Fibroblast of skin of back (primary cell): ENCODE results near the gene FAM135A. TPM values are rescaled to one million over a fixed set of nuclear protein-coding genes. Genes with fewer than 3 reads are reported as not detected.

ENCODE experiments used
- DNase-seq: peaks from one replicate; pipeline ENCODE4 v3.0.0-alpha.2; 2013
- polyA plus RNA-seq, 2 experiments: library from polyadenylated mRNA; unstranded; fragments of 120-200 nt; gene quantifications; one replicate each; pipeline ENCODE4 v1.2.1, GENCODE V29; 2013; ENCODE audit not compliant: insufficient read length in 2 of 2

The FAM135A gene
- 4.1 TPM for polyA plus RNA-seq (2013, experiment 1 of 2; ENCODE audit: insufficient read length)
- 6.6 TPM for polyA plus RNA-seq (2013, experiment 2 of 2; ENCODE audit: insufficient read length)

DNA sequence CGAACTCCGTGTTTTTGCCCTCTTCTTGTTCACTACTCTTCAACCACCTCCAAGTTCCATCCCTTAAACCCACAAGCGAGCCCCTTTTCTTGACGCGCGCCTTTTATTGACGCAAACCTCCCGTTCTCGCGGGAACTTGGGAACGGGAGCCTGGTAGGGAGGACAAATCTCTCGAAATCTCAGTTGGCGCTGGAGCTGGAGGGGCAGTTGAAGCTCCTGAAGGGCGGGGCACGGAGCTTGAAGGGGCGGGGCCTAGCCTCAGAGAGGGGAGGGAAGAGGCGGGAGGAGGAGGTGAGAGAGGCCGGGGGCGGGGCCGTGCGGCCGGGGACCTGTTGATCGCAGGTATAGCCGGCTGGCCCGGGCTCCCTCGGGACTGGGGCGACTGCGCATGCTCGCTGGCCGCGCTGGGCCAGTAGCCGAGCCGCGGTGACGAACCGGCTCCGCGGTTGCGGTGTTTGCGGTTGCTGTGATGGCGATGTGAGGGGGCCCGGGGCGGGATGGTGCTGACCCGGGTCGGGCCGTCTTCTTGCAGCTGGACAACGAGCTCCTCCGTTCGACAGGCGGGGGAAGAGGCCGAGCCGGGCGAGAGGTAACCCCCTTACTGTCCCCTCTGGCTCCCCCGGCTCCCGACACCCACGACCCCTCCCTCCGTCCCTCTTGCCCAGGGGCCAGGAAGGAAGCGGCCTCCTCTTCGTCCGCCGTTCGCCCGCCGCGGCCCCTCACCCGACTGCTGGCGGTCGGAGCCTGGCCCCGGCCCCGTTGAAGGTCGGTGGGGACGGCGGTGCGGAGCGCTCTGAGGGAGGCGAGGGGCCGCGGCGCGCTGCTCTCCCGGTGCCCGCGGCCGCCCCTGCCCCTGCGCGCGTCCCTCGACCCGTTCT is at the start of gene FAM135A:
Gene FAM135A, plus strand, starts transcription at position 395 of the 878 bp plus-strand sequence. CDS start 14,835 bp downstream, outside the sequence.
- DNase-seq: peak; percentile 98

DNA sequence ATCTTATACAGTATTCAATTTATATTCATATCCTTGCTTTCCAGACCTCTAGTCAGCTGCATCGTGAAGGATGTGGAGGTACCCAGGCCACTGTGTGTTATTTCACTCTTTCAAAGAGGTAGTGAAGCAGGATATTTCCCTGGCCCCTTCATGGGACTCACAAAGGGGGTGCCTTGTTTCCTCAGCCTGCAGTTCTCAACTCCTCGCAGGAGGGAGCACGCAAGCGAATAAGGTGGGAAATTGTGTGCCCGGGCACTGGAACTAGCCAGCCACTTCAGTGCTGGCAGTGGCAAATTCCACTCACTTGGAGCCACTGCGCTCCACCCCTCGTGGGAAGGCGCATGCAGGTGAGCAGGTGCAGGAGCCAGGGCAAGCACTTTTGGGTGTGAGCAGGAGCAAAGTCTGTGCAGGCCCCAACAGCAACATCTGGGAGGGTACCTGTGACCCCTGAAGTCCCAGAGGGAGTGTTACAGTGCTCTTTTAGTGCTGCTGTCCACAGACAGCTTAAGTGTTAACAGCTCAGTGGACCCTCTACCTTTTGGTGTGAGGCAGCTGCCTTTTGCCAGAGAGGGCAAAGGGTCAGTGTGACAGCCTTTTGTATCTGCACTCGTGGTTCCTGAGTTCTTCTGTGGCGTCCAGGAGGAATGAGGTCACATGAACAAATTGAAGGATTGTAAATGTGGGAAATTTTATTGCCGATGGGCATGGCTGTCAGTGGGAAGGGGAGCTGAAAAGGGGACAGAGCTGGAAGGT is 49.4 kb upstream of the FAM135A start:
- no peak for DNase-seq

DNA sequence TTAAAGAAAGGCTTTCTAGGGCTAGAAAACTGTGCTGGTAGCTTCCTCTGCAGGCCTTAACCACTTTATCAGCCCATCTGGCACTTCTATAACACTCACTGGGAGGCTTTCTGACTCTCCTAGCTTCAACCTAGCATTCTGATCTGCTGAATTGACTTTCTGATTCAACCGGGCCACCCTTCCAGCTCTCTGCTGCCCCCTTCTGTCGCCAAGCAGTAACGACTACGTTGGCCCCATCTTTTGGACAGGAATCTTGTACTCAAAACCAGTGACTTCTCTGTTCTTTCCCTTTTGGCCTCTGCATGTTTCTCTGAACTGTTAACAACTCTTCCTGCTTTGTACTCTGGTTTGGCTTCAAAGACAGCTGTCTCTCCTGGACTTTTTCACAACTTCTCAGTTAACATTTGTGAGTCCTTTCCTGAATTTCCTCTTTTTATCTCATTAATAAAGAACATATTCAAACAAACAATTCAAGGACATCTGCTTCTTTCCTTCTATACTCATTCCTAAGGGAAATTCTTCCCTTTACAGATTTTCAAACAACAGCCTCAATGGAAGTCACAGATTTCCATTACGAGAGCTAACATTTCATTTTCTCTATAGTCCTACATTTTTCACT is 43.9 kb upstream of the FAM135A start:
- DNase-seq: peak; percentile 62

DNA sequence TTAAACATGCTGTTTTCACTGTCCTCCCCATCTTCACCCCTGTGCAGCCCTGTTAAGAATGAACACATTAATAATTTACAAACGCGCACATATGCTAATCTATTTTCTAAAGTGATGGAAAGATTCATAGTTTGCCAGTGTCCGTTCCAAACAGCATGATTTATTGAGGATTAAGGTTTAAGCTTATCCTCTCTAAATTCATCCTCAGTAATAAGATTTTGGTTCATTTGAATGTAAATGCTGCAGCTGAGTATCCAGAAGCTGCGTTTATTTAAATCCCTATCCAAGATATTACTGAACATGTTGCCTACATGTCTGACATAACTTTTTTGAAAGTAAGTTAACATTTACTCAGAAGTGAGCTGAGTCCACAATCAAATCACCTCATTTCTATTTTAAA is 42.8 kb upstream of the FAM135A start:
- no peak for DNase-seq

DNA sequence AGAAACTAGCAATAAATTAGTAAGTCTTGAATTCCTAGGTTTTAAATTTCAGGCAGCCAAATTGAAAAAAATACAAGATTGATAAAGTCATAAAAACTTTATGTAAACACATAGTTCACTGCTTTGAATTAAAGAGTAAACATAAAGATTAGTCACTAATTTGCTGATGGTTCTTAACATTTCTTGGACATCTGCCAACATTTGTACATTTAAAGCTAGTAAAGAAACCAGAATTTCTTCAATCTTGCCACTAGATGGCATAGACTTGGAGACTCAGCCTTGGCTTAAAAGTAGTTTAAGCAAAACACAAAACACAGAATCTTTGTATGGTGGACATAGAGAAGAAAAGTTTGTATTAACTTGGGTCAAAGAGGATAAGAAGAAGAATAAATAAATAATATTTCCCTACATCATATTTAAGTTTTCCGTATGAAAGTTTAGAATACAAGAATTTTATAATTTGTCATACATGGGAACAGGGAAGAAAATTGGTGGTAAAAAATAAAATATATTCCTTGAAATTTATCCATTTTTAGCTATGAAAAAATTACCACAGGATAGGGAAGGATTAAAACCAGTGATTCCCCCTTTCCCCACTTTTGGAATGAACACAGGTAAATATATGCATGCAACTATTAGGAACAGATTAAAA is 41.7 kb upstream of the FAM135A start:
- DNase-seq: peak; percentile 74

DNA sequence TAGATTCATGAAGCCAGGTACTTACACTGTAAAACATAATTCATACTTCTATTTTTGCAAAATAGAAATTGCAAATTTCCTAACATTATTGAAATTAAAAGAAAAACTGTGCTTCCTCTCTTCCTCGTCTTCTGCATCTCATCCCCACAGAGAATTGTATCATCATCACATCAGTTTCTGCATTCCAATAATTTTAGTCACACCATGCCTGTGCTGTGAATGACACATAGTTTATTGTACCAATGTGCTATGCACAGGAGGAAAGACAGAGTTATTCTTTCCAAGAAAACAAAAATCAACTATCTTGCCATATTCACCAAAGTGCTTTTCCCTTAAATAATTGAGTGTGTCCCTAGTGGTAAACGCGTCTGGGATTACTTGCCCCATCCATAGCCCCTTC is 38.1 kb upstream of the FAM135A start:
- peak; percentile 75 for DNase-seq

DNA sequence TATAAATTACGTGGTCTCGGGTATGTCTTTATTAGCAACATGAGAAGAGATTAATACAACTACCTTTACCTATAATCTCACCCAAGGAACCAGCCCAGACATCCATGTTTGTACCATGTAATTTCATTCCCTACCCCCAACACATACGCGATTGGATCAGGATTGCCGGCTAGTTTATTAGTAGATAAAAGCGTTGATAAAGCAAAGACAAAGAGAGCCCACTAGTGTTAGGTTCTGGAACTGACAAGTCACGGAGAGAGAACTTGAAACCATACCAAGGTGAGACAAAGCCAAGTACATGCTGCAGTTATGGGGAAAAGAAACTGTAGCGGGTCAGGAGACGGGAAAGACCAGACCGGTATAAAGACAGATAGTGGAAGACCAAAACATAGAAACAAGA is 37.4 kb upstream of the FAM135A start:
- no peak for DNase-seq

DNA sequence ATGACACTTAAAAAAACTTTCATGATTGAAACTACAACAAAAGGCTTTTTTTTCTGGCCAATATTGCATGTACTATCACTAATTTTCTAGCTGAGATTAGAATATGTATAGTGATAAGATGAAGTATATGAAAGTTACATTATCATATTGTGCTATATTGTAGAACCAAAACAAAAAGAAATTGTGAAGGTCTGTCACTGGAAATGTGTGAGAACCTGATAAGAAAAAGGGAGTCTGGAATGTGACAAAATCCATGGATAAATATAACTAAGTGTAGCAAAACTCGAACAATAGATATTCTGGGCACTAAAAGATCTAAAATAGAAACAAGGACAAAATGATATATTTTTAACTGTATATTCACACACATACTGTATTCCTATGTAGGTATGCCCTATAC is 36.7 kb upstream of the FAM135A start:
- DNase-seq: no peak

DNA sequence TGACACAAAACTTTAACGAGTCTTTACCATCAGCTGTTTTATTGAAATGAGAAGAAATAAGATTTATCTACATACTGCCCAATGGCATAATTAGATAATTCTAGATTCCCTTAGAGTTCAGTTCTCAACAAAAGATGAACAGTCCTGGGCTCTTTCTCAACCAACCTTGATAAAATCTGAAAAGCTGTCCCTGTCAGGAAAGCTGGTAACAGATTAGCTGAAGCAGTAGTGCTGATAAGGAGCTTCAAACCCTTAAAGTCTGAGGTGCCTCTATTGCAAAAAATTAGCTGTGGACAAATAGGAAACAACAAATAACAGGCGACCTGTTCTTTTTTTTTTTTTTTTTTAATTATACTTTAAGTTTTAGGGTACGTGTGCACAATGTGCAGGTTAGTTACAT is 35.9 kb upstream of the FAM135A start:
- no peak for DNase-seq

DNA sequence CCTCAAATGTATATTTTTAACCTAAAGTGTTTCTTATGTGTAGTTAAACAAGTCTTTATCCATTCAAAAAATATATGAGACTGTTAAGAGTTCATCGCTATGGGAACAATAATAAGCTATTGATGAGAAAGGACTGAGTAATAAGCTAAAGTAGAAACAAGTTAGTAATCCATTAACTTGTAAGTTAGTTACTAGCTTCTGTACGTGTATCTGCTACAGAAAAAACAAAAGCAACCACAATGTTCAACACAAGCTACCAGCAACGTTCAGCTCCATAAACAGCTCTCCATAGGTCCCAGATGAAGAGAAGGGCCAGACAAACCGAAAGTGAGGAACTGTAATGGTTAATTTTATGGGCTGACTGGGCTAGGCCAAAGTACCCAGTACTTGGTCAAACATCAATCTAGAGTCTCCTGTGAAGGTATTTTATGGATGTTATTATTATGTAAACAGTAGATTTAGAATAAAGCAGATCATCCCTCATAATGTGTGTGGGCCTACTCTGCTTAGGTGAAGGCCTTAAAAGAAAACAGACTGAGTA is 33.8 kb upstream of the FAM135A start:
- no peak for DNase-seq

DNA sequence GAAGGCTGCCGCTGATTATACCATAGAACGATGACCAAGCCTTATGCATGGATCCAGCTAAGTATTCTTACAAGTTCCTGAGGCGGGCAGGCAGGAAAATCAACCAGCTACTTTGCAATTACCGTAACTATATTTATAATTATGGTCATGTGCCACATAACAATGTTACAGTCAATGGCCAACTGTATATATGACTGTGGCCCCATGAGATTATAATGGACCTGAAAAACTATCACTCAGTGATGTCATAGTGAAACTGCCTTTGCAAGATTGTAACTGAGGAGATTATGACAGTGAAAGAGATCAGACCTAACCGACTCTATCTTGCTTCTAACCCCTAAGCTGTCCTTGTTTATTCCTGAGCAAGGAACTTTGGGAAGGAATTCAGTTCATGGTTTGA is 33.1 kb upstream of the FAM135A start:
- no peak for DNase-seq

DNA sequence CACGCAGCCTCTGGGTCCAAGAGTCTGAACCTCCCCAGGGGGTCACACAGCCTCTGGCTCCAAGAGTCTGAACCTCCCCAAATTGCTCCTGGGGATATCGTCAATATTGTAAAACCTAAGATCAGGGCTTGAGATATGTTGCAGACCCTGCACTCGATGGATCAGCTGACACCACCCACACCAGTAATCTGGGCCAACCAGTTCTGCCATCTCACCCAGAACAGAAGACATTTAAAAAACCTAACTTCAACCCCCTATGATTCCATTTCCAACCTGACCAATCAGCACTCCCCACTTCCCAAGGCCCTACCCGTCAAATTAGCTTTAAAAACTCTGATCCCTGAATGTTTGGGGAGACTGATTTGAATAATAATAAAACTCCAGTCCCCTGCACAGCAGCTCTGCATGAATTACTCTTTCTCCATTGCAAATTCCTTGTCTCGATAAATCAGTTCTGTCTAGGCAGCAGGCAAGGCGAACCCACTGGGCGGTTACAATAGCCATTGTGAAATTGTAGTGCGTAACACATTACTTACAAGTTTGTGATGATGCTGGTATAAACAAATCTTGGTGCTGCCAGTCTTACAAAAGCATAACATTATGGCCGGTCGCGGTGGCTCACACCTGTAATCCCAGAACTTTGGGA is 32.4 kb upstream of the FAM135A start:
- no peak for DNase-seq

DNA sequence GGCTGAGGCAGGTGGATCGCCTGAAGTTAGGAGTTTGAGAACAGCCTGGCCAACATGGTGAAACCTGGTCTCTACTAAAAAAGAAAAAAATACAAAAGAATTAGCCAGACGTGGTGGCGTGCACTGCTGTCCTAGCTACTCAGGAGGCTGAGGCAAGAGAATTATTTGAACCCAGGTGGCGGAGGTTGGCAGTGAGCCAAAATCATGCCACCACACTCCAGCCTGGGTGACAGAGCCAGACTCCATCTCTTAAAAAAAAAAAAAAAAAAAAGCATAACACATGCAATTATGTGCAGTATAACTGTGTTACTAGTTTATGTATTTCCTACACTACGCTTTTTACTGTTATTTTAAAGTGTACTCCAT is 31.9 kb upstream of the FAM135A start:
- no peak for DNase-seq

DNA sequence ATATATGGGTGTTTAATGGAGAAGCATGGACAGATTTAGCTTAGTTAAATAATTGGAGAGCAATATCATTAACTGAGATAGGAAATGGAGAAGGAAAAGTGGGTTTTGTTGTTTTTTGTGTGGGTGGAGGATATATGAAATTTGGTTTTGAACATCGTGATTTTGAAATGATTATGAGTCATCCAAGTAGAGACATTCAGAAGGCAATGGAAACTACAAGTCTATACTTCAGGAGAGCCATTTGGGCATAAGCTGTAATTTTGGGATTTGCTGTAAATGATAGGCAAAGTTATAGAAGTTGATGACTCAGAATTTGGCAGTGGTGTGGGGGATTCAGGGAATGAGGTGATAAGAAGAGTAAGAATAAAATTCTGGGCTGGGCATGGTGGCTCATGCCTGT is 27.4 kb upstream of the FAM135A start:
- DNase-seq: no peak

DNA sequence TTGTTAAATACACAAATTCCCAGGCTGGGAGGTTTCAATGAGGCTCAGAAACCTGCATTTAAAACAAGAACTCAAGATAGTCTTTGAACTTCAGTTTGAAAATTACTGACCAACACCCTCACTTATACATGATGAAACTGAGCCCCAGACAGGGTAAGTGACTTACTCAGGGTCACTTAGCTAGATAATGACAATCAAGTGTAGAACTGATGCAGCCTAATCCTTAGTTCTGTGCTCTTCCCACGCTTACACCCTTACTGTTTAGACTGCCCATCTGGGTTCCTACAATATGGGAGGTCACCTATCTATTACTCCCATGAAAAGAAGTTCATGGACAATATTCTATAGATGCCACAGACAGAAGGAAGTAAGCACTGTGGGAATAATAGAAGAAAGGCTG is 24.5 kb upstream of the FAM135A start:
- no peak for DNase-seq

DNA sequence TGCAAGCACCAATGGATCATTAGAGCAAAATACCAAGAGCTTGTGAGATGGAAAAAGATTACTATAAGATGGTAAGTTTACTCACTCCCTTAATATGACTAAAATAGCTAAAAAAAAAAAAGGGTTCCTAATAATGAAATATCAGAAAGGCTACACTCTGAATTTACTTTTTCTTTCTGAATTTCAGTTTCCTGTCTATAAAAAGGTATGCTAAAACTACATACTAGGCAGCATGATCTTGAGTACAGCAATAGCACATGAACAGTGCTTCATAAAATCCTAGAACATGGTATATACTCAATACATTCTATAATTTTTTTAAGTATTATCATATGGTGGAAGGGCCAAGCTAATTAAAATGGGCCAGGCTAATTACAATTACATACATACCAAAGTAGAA is 24.0 kb upstream of the FAM135A start:
- DNase-seq: no peak

DNA sequence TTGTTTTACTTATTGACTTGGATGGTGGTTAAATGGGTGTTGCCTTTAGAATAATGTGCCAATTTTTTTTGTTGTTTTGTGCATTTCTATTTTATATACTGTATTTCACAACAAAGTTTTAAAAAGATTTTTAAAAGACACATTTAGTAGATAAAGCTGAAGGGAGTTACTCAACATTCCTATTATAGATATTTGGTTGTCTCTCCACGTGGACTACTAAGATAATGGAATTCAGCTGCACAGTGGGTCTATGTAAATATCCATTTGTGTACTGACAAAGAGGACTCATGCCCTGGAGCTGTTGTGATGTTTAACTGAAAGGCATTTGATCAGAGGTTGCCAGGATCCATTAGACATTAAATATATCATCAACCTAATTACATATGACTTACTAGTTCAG is 23.2 kb upstream of the FAM135A start:
- DNase-seq: no peak

DNA sequence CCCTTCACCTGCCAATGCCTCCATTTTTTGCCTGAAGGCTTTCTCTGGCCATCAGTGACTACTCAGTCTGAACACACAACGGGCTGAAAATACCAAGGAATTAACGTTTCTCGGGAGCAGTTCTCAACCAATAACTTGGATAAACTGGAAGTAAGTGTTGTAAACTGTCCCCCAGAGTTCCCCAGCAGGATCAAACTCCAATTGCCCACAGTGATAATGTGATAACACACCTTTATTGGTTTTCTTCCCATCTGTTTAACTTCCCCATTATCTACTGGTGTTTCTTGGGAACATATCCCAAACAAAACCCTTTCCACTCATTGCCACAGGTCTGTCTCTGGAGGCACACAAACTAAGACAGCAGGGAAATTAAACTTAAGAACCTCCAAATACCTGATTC is 21.8 kb upstream of the FAM135A start:
- DNase-seq: no peak

DNA sequence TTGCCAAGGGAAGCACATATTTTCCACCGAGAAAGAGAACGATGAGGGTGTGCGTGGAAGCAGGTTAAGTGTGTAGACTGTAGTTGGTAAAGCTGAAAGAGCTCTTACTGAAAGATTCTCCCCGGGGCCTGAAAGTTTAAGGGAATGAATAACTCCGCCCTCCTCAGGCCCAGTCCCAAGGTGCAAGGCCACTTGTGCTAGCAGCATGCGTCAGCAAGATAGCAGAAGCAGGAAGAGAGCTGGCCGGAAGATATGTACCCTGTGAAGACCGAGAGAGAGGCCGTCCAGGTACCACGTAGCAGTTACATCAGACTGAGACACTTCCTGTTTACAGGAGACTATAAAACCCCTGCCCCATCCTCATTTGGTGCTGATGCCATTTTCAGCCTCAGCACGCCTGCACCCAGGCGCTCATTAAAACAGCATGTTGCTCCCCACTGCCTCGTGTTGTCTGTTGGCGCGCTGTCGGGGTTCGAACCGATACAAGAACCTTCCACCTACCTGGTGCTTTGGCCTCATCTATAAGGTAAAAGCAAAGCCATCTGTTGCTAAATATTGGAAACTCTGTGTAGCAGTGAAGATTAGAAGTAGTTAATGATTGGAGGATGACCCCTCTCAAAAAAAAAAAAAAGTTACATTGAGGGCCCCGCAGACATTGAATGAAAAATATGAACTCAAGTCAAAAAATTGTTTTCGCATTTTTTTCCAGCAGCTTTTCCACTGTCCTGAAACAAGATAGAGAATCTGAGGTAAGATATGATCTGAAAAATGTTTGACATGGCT is 18.6 kb upstream of the FAM135A start:
- DNase-seq: no peak

DNA sequence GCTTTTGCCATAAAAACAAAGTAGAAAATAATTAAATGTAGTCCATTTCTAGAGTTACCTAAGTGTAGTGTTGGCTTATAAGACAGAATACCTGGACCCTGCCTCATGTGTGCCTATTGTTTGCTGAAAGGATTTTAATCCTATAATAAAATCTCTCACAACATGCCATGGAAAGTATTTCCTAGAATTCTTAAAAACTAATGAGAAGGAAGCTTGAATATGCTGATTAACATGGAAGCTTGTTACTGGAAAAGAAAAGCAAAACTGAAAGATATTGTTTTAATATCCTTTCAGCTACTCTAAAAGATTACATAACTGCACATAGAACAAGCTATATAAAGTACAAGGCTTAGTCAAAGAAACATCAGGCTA is 18.0 kb upstream of the FAM135A start:
- DNase-seq: no peak

DNA sequence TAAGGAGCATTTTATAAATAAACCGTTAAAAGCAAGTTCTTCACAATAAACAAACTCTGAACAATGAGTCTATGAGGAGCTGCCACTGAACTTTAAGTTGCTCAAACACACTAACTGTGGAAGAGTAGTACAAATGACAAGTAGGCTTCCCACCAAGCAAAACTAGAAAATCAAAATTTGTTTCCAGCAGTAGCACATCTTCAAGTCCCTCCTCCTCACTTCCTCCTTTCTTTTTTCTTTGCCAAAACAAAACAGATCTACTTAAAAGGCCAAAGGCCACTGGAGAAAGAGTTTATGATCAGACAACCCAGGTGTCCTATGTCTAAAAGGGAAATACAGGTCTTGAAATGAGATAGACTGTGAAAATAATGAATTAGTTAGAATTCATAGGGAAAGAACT is 17.1 kb upstream of the FAM135A start:
- no peak for DNase-seq
